ENCODE results near the gene RNU7-1.

GRCh38 chr12:6925239-6925539, 18.4 kb upstream of the RNU7-1 start:
- TF ChIP-seq, protein P1, sequence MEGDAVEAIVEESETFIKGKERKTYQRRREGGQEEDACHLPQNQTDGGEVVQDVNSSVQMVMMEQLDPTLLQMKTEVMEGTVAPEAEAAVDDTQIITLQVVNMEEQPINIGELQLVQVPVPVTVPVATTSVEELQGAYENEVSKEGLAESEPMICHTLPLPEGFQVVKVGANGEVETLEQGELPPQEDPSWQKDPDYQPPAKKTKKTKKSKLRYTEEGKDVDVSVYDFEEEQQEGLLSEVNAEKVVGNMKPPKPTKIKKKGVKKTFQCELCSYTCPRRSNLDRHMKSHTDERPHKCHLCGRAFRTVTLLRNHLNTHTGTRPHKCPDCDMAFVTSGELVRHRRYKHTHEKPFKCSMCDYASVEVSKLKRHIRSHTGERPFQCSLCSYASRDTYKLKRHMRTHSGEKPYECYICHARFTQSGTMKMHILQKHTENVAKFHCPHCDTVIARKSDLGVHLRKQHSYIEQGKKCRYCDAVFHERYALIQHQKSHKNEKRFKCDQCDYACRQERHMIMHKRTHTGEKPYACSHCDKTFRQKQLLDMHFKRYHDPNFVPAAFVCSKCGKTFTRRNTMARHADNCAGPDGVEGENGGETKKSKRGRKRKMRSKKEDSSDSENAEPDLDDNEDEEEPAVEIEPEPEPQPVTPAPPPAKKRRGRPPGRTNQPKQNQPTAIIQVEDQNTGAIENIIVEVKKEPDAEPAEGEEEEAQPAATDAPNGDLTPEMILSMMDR (IDR thresholded peaks at IDR 0.05) = no peak
- TF ChIP-seq POLR2A (IDR thresholded peaks at IDR 0.05) = no peak

Measured in right lobe of liver (tissue), 4 donors.